ENCODE data around the gene LHFPL3.

GRCh38 chr7:104652434-104652833 is 324.0 kb downstream of the LHFPL3 start:
- TF ChIP-seq, protein P1, sequence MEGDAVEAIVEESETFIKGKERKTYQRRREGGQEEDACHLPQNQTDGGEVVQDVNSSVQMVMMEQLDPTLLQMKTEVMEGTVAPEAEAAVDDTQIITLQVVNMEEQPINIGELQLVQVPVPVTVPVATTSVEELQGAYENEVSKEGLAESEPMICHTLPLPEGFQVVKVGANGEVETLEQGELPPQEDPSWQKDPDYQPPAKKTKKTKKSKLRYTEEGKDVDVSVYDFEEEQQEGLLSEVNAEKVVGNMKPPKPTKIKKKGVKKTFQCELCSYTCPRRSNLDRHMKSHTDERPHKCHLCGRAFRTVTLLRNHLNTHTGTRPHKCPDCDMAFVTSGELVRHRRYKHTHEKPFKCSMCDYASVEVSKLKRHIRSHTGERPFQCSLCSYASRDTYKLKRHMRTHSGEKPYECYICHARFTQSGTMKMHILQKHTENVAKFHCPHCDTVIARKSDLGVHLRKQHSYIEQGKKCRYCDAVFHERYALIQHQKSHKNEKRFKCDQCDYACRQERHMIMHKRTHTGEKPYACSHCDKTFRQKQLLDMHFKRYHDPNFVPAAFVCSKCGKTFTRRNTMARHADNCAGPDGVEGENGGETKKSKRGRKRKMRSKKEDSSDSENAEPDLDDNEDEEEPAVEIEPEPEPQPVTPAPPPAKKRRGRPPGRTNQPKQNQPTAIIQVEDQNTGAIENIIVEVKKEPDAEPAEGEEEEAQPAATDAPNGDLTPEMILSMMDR (conservative IDR thresholded peaks at IDR 0.05; ENCODE audit: low read depth, low read length): no peak
- TF ChIP-seq EZH2 (IDR thresholded peaks at IDR 0.05; ENCODE audit: borderline replicate concordance, low read depth, low read length, poor library complexity, severe bottlenecking): no peak

Measured in A673 (cell line).